ENCODE data around the gene CLP1.

The CLP1 gene

GRCh38 chr11:57709802-57710367 is 52.3 kb downstream of the CLP1 start:
- TF ChIP-seq CTCF (IDR thresholded peaks at IDR 0.05; ENCODE audit: low read depth, low read length), result no peak
- H3K4me3 ChIP-seq (ENCODE audit: low read depth, low read length), result no peak overlapping the region

Data from WI38 (cell line).